DND-41 (cell line): ENCODE data around the gene A4GNT.

Experiments
- CTCF ChIP-seq: IDR thresholded peaks from 2 replicates; pipeline ENCODE4 v1.5.1; 2012; ENCODE audit warnings: borderline replicate concordance, low read length, moderate library complexity, mild to moderate bottlenecking; ENCODE audit not compliant: poor library complexity, severe bottlenecking; ENCODE audit errors: extremely low read depth
- EZH2 ChIP-seq: IDR thresholded peaks from 3 replicates; pipeline ENCODE4 v1.6.1; 2012; ENCODE audit warnings: borderline replicate concordance, low read depth, mild to moderate bottlenecking, moderate library complexity, low read length, inconsistent platforms; ENCODE audit not compliant: severe bottlenecking

GRCh38 chr3:138114988-138115971 is 16.9 kb downstream of the A4GNT start, which contains the start of gene DZIP1L:
- TF ChIP-seq EZH2 (no peak), CTCF (no peak)
